Gastrocnemius medialis (tissue), 4 donors: ENCODE results near the gene TTC39C.
"Not testable (repeated sequence)": the region's sequence is repeated elsewhere in the genome, so short reads cannot be mapped to it uniquely, and the experiment has no call there.

Source experiments
- CTCF ChIP-seq, 5 experiments: fragments of 450-650 bp in 3 of 5; fragments of 200-600 bp in 2 of 5; sonication (generic) in 2 of 5; IDR thresholded peaks in 4 of 5; conservative IDR thresholded peaks in 1 of 5; 1 replicate in 4 of 5; 2 replicates in 1 of 5; pipeline ENCODE4 v1.5.1; 2016 to 2019; ENCODE audit warnings: antibody characterized with exemption in 5 of 5, mild to moderate bottlenecking in 3 of 5, moderate library complexity in 3 of 5
- POLR2A ChIP-seq, 2 donors: fragments of 450-650 bp; IDR thresholded peaks; one replicate each; pipeline ENCODE4 v1.6.1; 2017; ENCODE audit warnings: antibody characterized with exemption in 2 of 2, mild to moderate bottlenecking in 2 of 2, moderate library complexity in 2 of 2

GRCh38 chr18:24149591-24149990 lies 135.0 kb downstream of the TTC39C start:
- not testable (repeated sequence) for TF ChIP-seq CTCF (IDR thresholded peaks at IDR 0.05 in 4 of 5, conservative IDR thresholded peaks at IDR 0.05 in 1 of 5); POLR2A (IDR thresholded peaks at IDR 0.05)
